Neural cell (in vitro differentiated cells): ENCODE results near the gene PHF12. TPM values are rescaled to one million over a fixed set of nuclear protein-coding genes. Genes with fewer than 3 reads are reported as not detected.

ENCODE experiments used
- H2AFZ ChIP-seq: fragments of 200-600, 300-800 bp; sonication (generic), shearing (Covaris generic); 2 replicates; pipeline ENCODE4 v1.6.0; 2014; ENCODE audit warnings: low read depth, mild to moderate bottlenecking, antibody characterized with exemption, low read length, moderate library complexity
- H3F3A ChIP-seq: fragments of 200-600 bp; shearing (Covaris generic); 2 replicates; pipeline ENCODE4 v1.6.1; 2016; ENCODE audit warnings: mild to moderate bottlenecking, moderate library complexity, mixed read lengths, antibody characterized with exemption, low read length; ENCODE audit not compliant: insufficient read depth, poor library complexity, severe bottlenecking
- H3K27ac ChIP-seq: fragments of 200-600, 300-800 bp; sonication (generic), shearing (Covaris generic); 2 replicates; pipeline ENCODE4 v1.5.1; 2014; ENCODE audit warnings: mild to moderate bottlenecking, low read length, moderate library complexity
- H3K27me3 ChIP-seq: fragments of 300-800, 200-600 bp; sonication (generic), shearing (Covaris generic); 2 replicates; pipeline ENCODE4 v1.6.0; 2014; ENCODE audit warnings: mild to moderate bottlenecking, low read depth, low read length, moderate library complexity; ENCODE audit not compliant: insufficient read depth
- H3K36me3 ChIP-seq: fragments of 300-800, 200-600 bp; sonication (generic), shearing (Covaris generic); 2 replicates; pipeline ENCODE4 v1.5.1; 2014; ENCODE audit warnings: mild to moderate bottlenecking, antibody characterized with exemption, low read length, moderate library complexity; ENCODE audit not compliant: insufficient read depth
- H3K4me2 ChIP-seq: fragments of 300-800, 200-600 bp; sonication (generic), shearing (Covaris generic); 2 replicates; pipeline ENCODE4 v1.6.0; 2014; ENCODE audit warnings: mild to moderate bottlenecking, low read length
- H3K4me3 ChIP-seq: fragments of 300-800, 200-600 bp; sonication (generic), shearing (Covaris generic); 2 replicates; pipeline ENCODE4 v1.5.1; 2014; ENCODE audit warnings: mild to moderate bottlenecking, low read length, moderate library complexity
- H3K79me2 ChIP-seq: fragments of 200-600 bp; shearing (Covaris generic); replicated peaks from 2 replicates; pipeline ENCODE4 v1.6.0; 2014; ENCODE audit warnings: mild to moderate bottlenecking, low read length, moderate library complexity; ENCODE audit not compliant: insufficient read depth
- H3K9ac ChIP-seq: fragments of 300-800, 200-600 bp; sonication (generic), shearing (Covaris generic); 2 replicates; pipeline ENCODE4 v1.6.1; 2016; ENCODE audit warnings: mild to moderate bottlenecking, low read length, mixed read lengths
- H3K9me2 ChIP-seq: fragments of 200-600 bp; shearing (Covaris generic); 2 replicates; pipeline ENCODE4 v1.6.1; 2016; ENCODE audit warnings: mild to moderate bottlenecking, low read length, mixed read lengths; ENCODE audit not compliant: insufficient read depth
- H3K9me3 ChIP-seq: fragments of 200-600, 300-800 bp; sonication (generic), shearing (Covaris generic); 2 replicates; pipeline ENCODE4 v1.6.1; 2016; ENCODE audit warnings: mild to moderate bottlenecking, mixed run types, low read length, moderate library complexity, mixed read lengths
- H4K20me1 ChIP-seq: fragments of 200-600 bp; shearing (Covaris generic); 2 replicates; pipeline ENCODE4 v1.6.1; 2016; ENCODE audit warnings: mild to moderate bottlenecking, mixed run types; ENCODE audit not compliant: insufficient read depth
- CTCF ChIP-seq: fragments of 450-650 bp; IDR thresholded peaks from 2 replicates; pipeline ENCODE4 v1.5.1; 2014; ENCODE audit warnings: antibody characterized with exemption, mild to moderate bottlenecking, moderate library complexity; ENCODE audit not compliant: poor library complexity, severe bottlenecking
- EP300 ChIP-seq: fragments of 450-650 bp; conservative IDR thresholded peaks from 2 replicates; pipeline ENCODE4 v1.6.1; 2014; ENCODE audit warnings: antibody characterized with exemption, mild to moderate bottlenecking, moderate library complexity; ENCODE audit not compliant: poor library complexity, severe bottlenecking
- EZH2 ChIP-seq: fragments of 200-600, 300-800 bp; shearing (Covaris generic), sonication (generic); IDR thresholded peaks from 2 replicates; pipeline ENCODE4 v1.6.1; 2014; ENCODE audit warnings: antibody characterized with exemption, low read length, borderline replicate concordance, mild to moderate bottlenecking; ENCODE audit not compliant: insufficient read depth, poor library complexity, severe bottlenecking
- MXI1 ChIP-seq: fragments of 450-650 bp; conservative IDR thresholded peaks from 2 replicates; pipeline ENCODE4 v1.6.1; 2014; ENCODE audit warnings: antibody characterized with exemption, mild to moderate bottlenecking; ENCODE audit not compliant: poor library complexity, severe bottlenecking
- POLR2AphosphoS5 ChIP-seq: IDR thresholded peaks from 2 replicates; pipeline ENCODE4 v1.6.1; 2012
- RAD21 ChIP-seq: fragments of 450-650 bp; conservative IDR thresholded peaks from 2 replicates; pipeline ENCODE4 v1.6.1; 2014; ENCODE audit warnings: antibody characterized with exemption, mild to moderate bottlenecking, moderate library complexity
- REST ChIP-seq: IDR thresholded peaks from 2 replicates; pipeline ENCODE4 v1.6.1; 2012; ENCODE audit warnings: borderline replicate concordance
- SMC3 ChIP-seq: fragments of 450-650 bp; conservative IDR thresholded peaks from 2 replicates; pipeline ENCODE4 v1.6.1; 2014; ENCODE audit warnings: antibody characterized with exemption, mild to moderate bottlenecking, moderate library complexity; ENCODE audit not compliant: poor library complexity
- TAF1 ChIP-seq: IDR thresholded peaks from 2 replicates; pipeline ENCODE4 v1.6.1; 2012; ENCODE audit warnings: low read depth
- polyA plus RNA-seq: library from polyadenylated mRNA; depleted of rRNA; stranded (reverse); fragments of >200 nt; gene quantifications from 2 replicates; pipeline ENCODE4 v1.2.3, GENCODE V29; 2014

PHF12 gene
- polyA plus RNA-seq, 1 donor from 2014 or later, result 10.4 TPM

GRCh38 chr17:28957992-28958355 is 6.7 kb upstream of the PHF12 start:
- H3F3A ChIP-seq, result no peaks in the 10 kb centered on the region
- TF ChIP-seq EZH2, result no peak
- TF ChIP-seq MXI1, result no peak
- TF ChIP-seq RAD21, result no peak
- TF ChIP-seq POLR2AphosphoS5, result no peak
- no peak for TF ChIP-seq REST
- TF ChIP-seq SMC3, result no peak
- TF ChIP-seq EP300, result no peak
- TF ChIP-seq CTCF, result no peak
- no peak for TF ChIP-seq TAF1
- H3K27ac ChIP-seq, result no peak overlapping the region
- H2AFZ ChIP-seq, result no peak overlapping the region
- no peaks in the 10 kb centered on the region for H3K27me3 ChIP-seq
- H3K9me3 ChIP-seq, result no peaks in the 10 kb centered on the region
- no peak overlapping the region for H3K9ac ChIP-seq
- H3K36me3 ChIP-seq, result no peaks in the 10 kb centered on the region
- no peak overlapping the region for H3K4me2 ChIP-seq
- no peaks in the 10 kb centered on the region for H4K20me1 ChIP-seq
- H3K9me2 ChIP-seq, result no peaks in the 10 kb centered on the region
- no peak overlapping the region for H3K4me3 ChIP-seq
- H3K79me2 ChIP-seq, result no peaks in the 10 kb centered on the region

DNA sequence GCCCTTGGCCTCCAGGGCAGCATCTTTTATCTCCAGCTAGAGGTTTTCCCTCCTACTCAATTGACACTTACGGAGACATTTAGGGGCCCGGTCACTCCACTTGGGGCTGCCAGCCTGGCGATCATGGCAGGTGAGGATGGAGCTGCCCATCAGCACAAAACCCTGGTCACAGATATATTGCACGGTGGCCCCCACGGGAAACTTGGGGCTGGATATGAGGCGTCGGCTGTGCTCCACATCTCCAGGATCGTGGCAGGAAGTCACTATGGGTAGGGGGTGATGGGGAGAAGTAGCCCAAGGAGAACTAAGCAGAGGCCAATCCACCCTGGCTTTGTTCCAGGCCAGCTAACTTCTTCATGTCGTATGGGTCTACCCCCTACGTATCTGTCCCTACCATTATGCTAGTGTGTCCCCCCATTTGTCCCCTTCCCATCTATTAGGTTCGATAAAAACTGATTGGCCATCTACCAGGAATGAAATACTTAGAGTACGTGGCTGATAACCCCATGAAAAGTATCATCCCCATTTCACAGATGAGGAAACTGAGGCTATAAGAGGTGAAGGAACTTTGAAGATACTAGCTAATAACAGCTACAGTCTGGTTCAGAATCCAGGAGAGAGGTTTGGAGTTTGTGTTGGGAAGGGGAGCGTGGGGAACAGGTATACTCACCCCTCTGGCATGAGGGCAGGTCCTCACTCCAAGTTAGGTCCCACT is 6.1 kb upstream of the PHF12 start:
- no peak for TF ChIP-seq RAD21
- TF ChIP-seq EZH2, result no peak
- no peak for TF ChIP-seq MXI1
- no peak for TF ChIP-seq SMC3
- TF ChIP-seq REST, result no peak

More for the DNA sequence above, 6.1 kb upstream of the PHF12 start:
- Histone ChIP-seq H3K27ac (no peak overlapping the region), H3K79me2 (no peaks in the 10 kb centered on the region), H3K9me3 (no peaks in the 10 kb centered on the region), H3K27me3 (no peaks in the 10 kb centered on the region), H3K36me3 (no peaks in the 10 kb centered on the region), H2AFZ (no peak overlapping the region), H4K20me1 (no peaks in the 10 kb centered on the region), H3K4me3 (no peak overlapping the region), H3K4me2 (no peak overlapping the region), H3K9ac (no peak overlapping the region), H3K9me2 (no peaks in the 10 kb centered on the region), H3F3A (no peaks in the 10 kb centered on the region)
